Activated naive CD4-positive, alpha-beta T cell treated with anti-CD3 and anti-CD28 coated beads, Interleukin-2, amount 50 U/mL, for 24 hours (primary cell): ENCODE measurements around the gene ZBTB24.
"Not testable (repeated sequence)": the region's sequence is repeated elsewhere in the genome, so short reads cannot be mapped to it uniquely, and the experiment has no call there.

Experiments
- H3K27ac Mint-ChIP-seq: one replicate; pipeline ENCODE4 v1.8.0; 2021; ENCODE audit warnings: mild to moderate bottlenecking, mixed read lengths
- H3K27me3 Mint-ChIP-seq: one replicate; pipeline ENCODE4 v1.8.0; 2021; ENCODE audit warnings: mixed read lengths
- H3K36me3 Mint-ChIP-seq: one replicate; pipeline ENCODE4 v1.8.0; 2021; ENCODE audit warnings: mixed read lengths
- H3K4me1 Mint-ChIP-seq: one replicate; pipeline ENCODE4 v1.8.0; 2021; ENCODE audit warnings: mixed read lengths
- H3K4me3 Mint-ChIP-seq: one replicate; pipeline ENCODE4 v1.8.0; 2021; ENCODE audit warnings: mild to moderate bottlenecking, mixed read lengths
- H3K9me3 Mint-ChIP-seq: one replicate; pipeline ENCODE4 v1.8.0; 2021; ENCODE audit warnings: mixed read lengths

ZBTB24 gene

GRCh38 chr6:109482905-109483734 lies at the start of gene ZBTB24:
Gene ZBTB24 (minus strand): TSS chr6:109483219. CDS start chr6:109482026, 1,193 bp downstream.
- Mint-ChIP-seq H3K27ac (peak within 1 kb of the TSS; percentile 95), H3K27me3 (no peaks in the 10 kb centered on the region), H3K4me1 (peaks cover 47% of the 10 kb centered on the region), H3K9me3 (no peaks in the 10 kb centered on the region), H3K4me3 (peak within 1 kb of the TSS; percentile 96), H3K36me3 (peaks cover 22% of the 10 kb centered on the region)

- Mint-ChIP-seq H3K27ac (no peak overlapping the region), H3K4me1 (no peaks in the 10 kb centered on the region), H3K4me3 (no peak overlapping the region), H3K27me3 (no peaks in the 10 kb centered on the region), H3K36me3 (peaks cover 2% of the 10 kb centered on the region), H3K9me3 (no peaks in the 10 kb centered on the region)
These were observed 48.4 kb upstream of the ZBTB24 start for GRCh38 chr6:109531446-109531845.

- no peak overlapping the region for H3K4me3 Mint-ChIP-seq
- no peaks in the 10 kb centered on the region for H3K9me3 Mint-ChIP-seq
- peaks cover 8% of the 10 kb centered on the region for H3K36me3 Mint-ChIP-seq
- H3K27me3 Mint-ChIP-seq = no peaks in the 10 kb centered on the region
- H3K4me1 Mint-ChIP-seq = no peaks in the 10 kb centered on the region
- H3K27ac Mint-ChIP-seq = no peak overlapping the region
These were observed 45.0 kb upstream of the ZBTB24 start for GRCh38 chr6:109527989-109528388.

GRCh38 chr6:109526905-109527628 lies 44.0 kb upstream of the ZBTB24 start:
- Mint-ChIP-seq H3K27me3 (no peaks in the 10 kb centered on the region), H3K36me3 (peaks cover 8% of the 10 kb centered on the region), H3K27ac (no peak overlapping the region), H3K4me3 (no peak overlapping the region), H3K4me1 (no peaks in the 10 kb centered on the region), H3K9me3 (no peaks in the 10 kb centered on the region)

- Mint-ChIP-seq H3K4me1 (no peaks in the 10 kb centered on the region), H3K27me3 (no peaks in the 10 kb centered on the region), H3K36me3 (peaks cover 10% of the 10 kb centered on the region), H3K27ac (no peak overlapping the region), H3K4me3 (no peak overlapping the region), H3K9me3 (no peaks in the 10 kb centered on the region)
These were observed 41.1 kb upstream of the ZBTB24 start for GRCh38 chr6:109524129-109524528.

GRCh38 chr6:109523478-109523877 lies 40.5 kb upstream of the ZBTB24 start:
- Mint-ChIP-seq H3K9me3 (no peaks in the 10 kb centered on the region), H3K27me3 (no peaks in the 10 kb centered on the region), H3K27ac (no peak overlapping the region), H3K4me3 (no peak overlapping the region), H3K36me3 (peaks cover 10% of the 10 kb centered on the region), H3K4me1 (no peaks in the 10 kb centered on the region)

GRCh38 chr6:109521080-109521479 lies 38.1 kb upstream of the ZBTB24 start:
- Mint-ChIP-seq H3K4me3 (no peak overlapping the region), H3K9me3 (no peaks in the 10 kb centered on the region), H3K27ac (no peak overlapping the region), H3K27me3 (no peaks in the 10 kb centered on the region), H3K36me3 (peaks cover 10% of the 10 kb centered on the region), H3K4me1 (peaks cover 15% of the 10 kb centered on the region)

GRCh38 chr6:109519647-109520046 lies 36.6 kb upstream of the ZBTB24 start:
- H3K36me3 Mint-ChIP-seq = peaks cover 10% of the 10 kb centered on the region
- not testable (repeated sequence) for H3K27me3 Mint-ChIP-seq, H3K4me3 Mint-ChIP-seq, H3K27ac Mint-ChIP-seq, H3K9me3 Mint-ChIP-seq
- peaks cover 29% of the 10 kb centered on the region for H3K4me1 Mint-ChIP-seq

- Mint-ChIP-seq H3K36me3 (peaks cover 5% of the 10 kb centered on the region), H3K27ac (peak overlapping the region; percentile 86), H3K4me3 (peak overlapping the region; percentile 2)
These were observed 33.9 kb upstream of the ZBTB24 start for GRCh38 chr6:109516929-109517328.

GRCh38 chr6:109515781-109516409 lies 32.9 kb upstream of the ZBTB24 start:
- Mint-ChIP-seq H3K27ac (peak overlapping the region; percentile 18), H3K4me3 (peak overlapping the region; percentile 78), H3K36me3 (peaks cover 2% of the 10 kb centered on the region), H3K27me3 (no peaks in the 10 kb centered on the region), H3K9me3 (no peaks in the 10 kb centered on the region), H3K4me1 (peaks cover 30% of the 10 kb centered on the region)

More at GRCh38 chr6:109516929-109517328, 33.9 kb upstream of the ZBTB24 start:
- Mint-ChIP-seq H3K27me3 (no peaks in the 10 kb centered on the region), H3K4me1 (peaks cover 30% of the 10 kb centered on the region), H3K9me3 (no peaks in the 10 kb centered on the region)

GRCh38 chr6:109514946-109515345 lies 31.9 kb upstream of the ZBTB24 start:
- Mint-ChIP-seq H3K27ac (peak overlapping the region; percentile 66), H3K36me3 (peaks cover 2% of the 10 kb centered on the region), H3K9me3 (no peaks in the 10 kb centered on the region), H3K4me3 (peak overlapping the region; percentile 78), H3K27me3 (no peaks in the 10 kb centered on the region), H3K4me1 (peaks cover 30% of the 10 kb centered on the region)

GRCh38 chr6:109513571-109514071 lies 30.6 kb upstream of the ZBTB24 start:
- H3K27me3 Mint-ChIP-seq = no peaks in the 10 kb centered on the region
- peak overlapping the region; percentile 71 for H3K27ac Mint-ChIP-seq
- peaks cover 2% of the 10 kb centered on the region for H3K36me3 Mint-ChIP-seq
- H3K4me3 Mint-ChIP-seq = no peak overlapping the region
- no peaks in the 10 kb centered on the region for H3K9me3 Mint-ChIP-seq
- H3K4me1 Mint-ChIP-seq = peaks cover 30% of the 10 kb centered on the region

- H3K9me3 Mint-ChIP-seq = no peaks in the 10 kb centered on the region
- H3K27me3 Mint-ChIP-seq = no peaks in the 10 kb centered on the region
- peaks cover 2% of the 10 kb centered on the region for H3K36me3 Mint-ChIP-seq
- no peak overlapping the region for H3K4me3 Mint-ChIP-seq
- peaks cover 28% of the 10 kb centered on the region for H3K4me1 Mint-ChIP-seq
- H3K27ac Mint-ChIP-seq = no peak overlapping the region
These were observed 29.3 kb upstream of the ZBTB24 start for GRCh38 chr6:109512271-109512817.

GRCh38 chr6:109511832-109512231 lies 28.8 kb upstream of the ZBTB24 start:
- Mint-ChIP-seq H3K4me3 (no peak overlapping the region), H3K27me3 (no peaks in the 10 kb centered on the region)

GRCh38 chr6:109510358-109510757 lies 27.3 kb upstream of the ZBTB24 start:
- Mint-ChIP-seq H3K27me3 (no peaks in the 10 kb centered on the region), H3K4me1 (peaks cover 11% of the 10 kb centered on the region), H3K36me3 (peaks cover 2% of the 10 kb centered on the region), H3K27ac (no peak overlapping the region), H3K4me3 (no peak overlapping the region), H3K9me3 (no peaks in the 10 kb centered on the region)

More at GRCh38 chr6:109511832-109512231, 28.8 kb upstream of the ZBTB24 start:
- Mint-ChIP-seq H3K9me3 (no peaks in the 10 kb centered on the region), H3K4me1 (peaks cover 24% of the 10 kb centered on the region), H3K27ac (no peak overlapping the region), H3K36me3 (peaks cover 2% of the 10 kb centered on the region)
